Colonic mucosa (tissue), 4 donors: Measurements from ENCODE around the gene OPCML. TPM values are rescaled to one million over a fixed set of nuclear protein-coding genes. Genes with fewer than 3 reads are reported as not detected.

Experiments
- DNase-seq: peaks from one replicate; pipeline ENCODE4 v3.0.0-alpha.2; 2020
- H3K27ac ChIP-seq: fragments of 200-600 bp; one replicate; pipeline ENCODE4 v1.8.0; 2021
- H3K27me3 ChIP-seq: fragments of 200-600 bp; one replicate; pipeline ENCODE4 v1.8.0; 2021
- H3K36me3 ChIP-seq: fragments of 200-600 bp; one replicate; pipeline ENCODE4 v1.8.0; 2021
- H3K4me1 ChIP-seq: fragments of 200-600 bp; one replicate; pipeline ENCODE4 v1.8.0; 2021; ENCODE audit warnings: mild to moderate bottlenecking
- H3K4me3 ChIP-seq: fragments of 200-600 bp; one replicate; pipeline ENCODE4 v1.8.0; 2021
- H3K9ac ChIP-seq, 2 donors: one replicate each; pipeline ENCODE4 v1.7.0; 2013; ENCODE audit warnings: control low read depth in 2 of 2, low read depth in 2 of 2, low read length in 2 of 2
- H3K9me3 ChIP-seq: fragments of 200-600 bp; one replicate; pipeline ENCODE4 v1.8.0; 2021
- CTCF ChIP-seq: fragments of 200-600 bp; IDR thresholded peaks from one replicate; pipeline ENCODE4 v1.8.0; 2022; ENCODE audit warnings: antibody characterized with exemption, mild to moderate bottlenecking
- intact Hi-C: fragments of 100-400 bp; cut with DNase I; formaldehyde crosslinking; loops from one replicate; pipeline ENCODE4 v1.14.1; 2022
- total RNA-seq, 2 donors: library from RNA; stranded (reverse); fragmentation: NEBNext Ultra II Directional in 1 of 2; extraction: Animal tissue kit (Norgen Biotek cat#: 25700) in 1 of 2; gene quantifications; one replicate each; pipeline ENCODE4 v1.2.1, GENCODE V29; 2021
- donor health status: healthy.
- donor health status: DM: no; HTN: no; CAD: no.
- donor health status: DM: no; HTN: no; CAD: no.

Gene OPCML
- total RNA-seq, 2 donors from 2014 or later: 0.08 TPM; not detected in 1

- Histone ChIP-seq H3K27ac (no peak overlapping the region), H3K4me3 (no peak overlapping the region), H3K4me1 (no peaks in the 10 kb centered on the region), H3K36me3 (no peaks in the 10 kb centered on the region), H3K9me3 (no peaks in the 10 kb centered on the region), H3K9ac (no peak overlapping the region), H3K27me3 (no peaks in the 10 kb centered on the region)
- intact Hi-C loops: no loop called here
- DNase-seq: no peak
- TF ChIP-seq CTCF: no peak
These were observed 229.0 kb downstream of the OPCML start for GRCh38 chr11:133303262-133303661.

GRCh38 chr11:133302056-133302455 lies 230.2 kb downstream of the OPCML start:
- TF ChIP-seq CTCF: no peak
- DNase-seq: no peak
- H3K36me3 ChIP-seq: no peaks in the 10 kb centered on the region
- H3K4me1 ChIP-seq: no peaks in the 10 kb centered on the region
- H3K9ac ChIP-seq: no peak overlapping the region
- no peaks in the 10 kb centered on the region for H3K9me3 ChIP-seq
- no peak overlapping the region for H3K4me3 ChIP-seq
- no peaks in the 10 kb centered on the region for H3K27me3 ChIP-seq
- intact Hi-C loops: no loop called here
- no peak overlapping the region for H3K27ac ChIP-seq

DNA sequence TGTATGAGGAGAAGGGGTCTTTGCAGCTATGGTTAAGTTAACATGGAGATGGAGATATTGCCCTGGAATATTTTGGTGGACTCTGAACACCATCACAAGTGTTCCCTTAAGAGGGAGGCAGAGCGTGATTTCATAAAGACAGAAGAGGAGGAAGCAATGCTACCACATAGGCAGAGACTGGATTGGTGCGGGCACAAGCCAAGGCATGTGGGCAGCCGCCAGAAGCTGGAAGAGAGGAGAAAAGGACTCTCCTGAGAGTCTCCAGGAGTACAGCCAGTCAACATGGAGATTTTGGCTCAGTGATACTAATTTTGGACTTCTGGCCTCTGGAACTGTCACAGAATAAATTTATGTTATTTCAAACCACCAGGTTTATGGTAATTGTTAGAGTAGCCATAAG lies 231.6 kb downstream of the OPCML start:
- no peaks in the 10 kb centered on the region for H3K27me3 ChIP-seq
- intact Hi-C loops: no loop called here
- H3K4me3 ChIP-seq: no peak overlapping the region
- H3K9ac ChIP-seq: no peak overlapping the region
- no peaks in the 10 kb centered on the region for H3K9me3 ChIP-seq
- no peaks in the 10 kb centered on the region for H3K36me3 ChIP-seq
- no peak overlapping the region for H3K27ac ChIP-seq
- DNase-seq: no peak
- H3K4me1 ChIP-seq: no peaks in the 10 kb centered on the region
- TF ChIP-seq CTCF: no peak

GRCh38 chr11:133291780-133292179 lies 240.5 kb downstream of the OPCML start:
- TF ChIP-seq CTCF: no peak
- no peaks in the 10 kb centered on the region for H3K36me3 ChIP-seq
- no peak for DNase-seq
- H3K27ac ChIP-seq: no peak overlapping the region
- no peak overlapping the region for H3K4me3 ChIP-seq
- no peaks in the 10 kb centered on the region for H3K9me3 ChIP-seq
- intact Hi-C loops: no loop called here
- no peaks in the 10 kb centered on the region for H3K4me1 ChIP-seq
- no peaks in the 10 kb centered on the region for H3K27me3 ChIP-seq
- no peak overlapping the region for H3K9ac ChIP-seq

DNA sequence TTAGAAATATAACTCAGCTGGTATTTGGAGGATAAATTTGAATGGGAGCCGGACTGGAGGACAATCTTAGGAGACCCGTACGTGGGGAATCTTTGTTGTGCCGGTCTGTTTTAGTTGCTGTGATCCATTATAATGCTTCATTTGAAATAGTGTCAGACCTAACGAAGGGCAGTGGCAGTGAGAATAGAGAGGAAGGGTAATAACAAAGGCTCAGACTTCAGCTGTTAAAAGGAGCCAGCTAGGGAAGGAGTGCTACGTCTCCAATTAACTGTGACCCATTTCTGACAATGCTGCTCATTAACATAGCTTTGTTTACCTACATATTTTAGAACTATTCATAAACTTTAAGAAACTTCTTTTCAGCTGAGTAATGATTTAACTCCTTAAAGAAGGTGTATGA lies 246.9 kb downstream of the OPCML start:
- Histone ChIP-seq H3K36me3 (no peaks in the 10 kb centered on the region), H3K27me3 (no peaks in the 10 kb centered on the region), H3K4me1 (no peaks in the 10 kb centered on the region), H3K9me3 (no peaks in the 10 kb centered on the region), H3K9ac (no peak overlapping the region), H3K4me3 (no peak overlapping the region), H3K27ac (no peak overlapping the region)
- intact Hi-C loops: no loop called here
- DNase-seq: no peak
- TF ChIP-seq CTCF: no peak

DNA sequence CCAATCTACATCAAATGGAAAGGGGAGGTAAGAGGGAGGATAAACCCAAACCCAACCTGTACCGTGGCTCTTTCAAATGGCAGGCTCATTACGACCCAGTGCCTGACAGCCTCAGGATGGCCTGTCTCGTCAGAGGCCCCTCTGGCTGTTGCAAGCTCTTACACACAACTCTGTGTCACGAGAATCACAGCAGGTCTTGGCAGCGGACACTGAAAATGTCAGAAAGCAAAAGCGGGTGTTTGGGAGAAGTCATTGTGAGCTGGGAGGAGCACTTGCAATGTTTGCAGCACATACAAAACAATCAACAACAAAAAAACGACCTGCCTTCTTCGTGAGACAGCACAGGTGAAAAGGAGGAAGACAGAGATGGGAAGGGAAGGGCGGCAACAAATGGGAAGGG lies 248.1 kb downstream of the OPCML start:
- TF ChIP-seq CTCF: no peak
- H3K4me3 ChIP-seq: no peak overlapping the region
- intact Hi-C loops: no loop called here
- DNase-seq: no peak
- no peak overlapping the region for H3K27ac ChIP-seq
- no peaks in the 10 kb centered on the region for H3K4me1 ChIP-seq
- H3K27me3 ChIP-seq: no peaks in the 10 kb centered on the region
- no peaks in the 10 kb centered on the region for H3K36me3 ChIP-seq
- H3K9me3 ChIP-seq: no peaks in the 10 kb centered on the region
- no peak overlapping the region for H3K9ac ChIP-seq
